Neural cell (in vitro differentiated cells): Measurements from ENCODE around the gene DYNLT4. TPM values are rescaled to one million over a fixed set of nuclear protein-coding genes. Genes with fewer than 3 reads are reported as not detected.

Experiments
- H2AFZ ChIP-seq: fragments of 200-600, 300-800 bp; sonication (generic), shearing (Covaris generic); 2 replicates; pipeline ENCODE4 v1.6.0; 2014; ENCODE audit warnings: low read depth, mild to moderate bottlenecking, antibody characterized with exemption, low read length, moderate library complexity
- H3F3A ChIP-seq: fragments of 200-600 bp; shearing (Covaris generic); 2 replicates; pipeline ENCODE4 v1.6.1; 2016; ENCODE audit warnings: mild to moderate bottlenecking, moderate library complexity, mixed read lengths, antibody characterized with exemption, low read length; ENCODE audit not compliant: insufficient read depth, poor library complexity, severe bottlenecking
- H3K27ac ChIP-seq: fragments of 200-600, 300-800 bp; sonication (generic), shearing (Covaris generic); 2 replicates; pipeline ENCODE4 v1.5.1; 2014; ENCODE audit warnings: mild to moderate bottlenecking, low read length, moderate library complexity
- H3K27me3 ChIP-seq: fragments of 300-800, 200-600 bp; sonication (generic), shearing (Covaris generic); 2 replicates; pipeline ENCODE4 v1.6.0; 2014; ENCODE audit warnings: mild to moderate bottlenecking, low read depth, low read length, moderate library complexity; ENCODE audit not compliant: insufficient read depth
- H3K36me3 ChIP-seq: fragments of 300-800, 200-600 bp; sonication (generic), shearing (Covaris generic); 2 replicates; pipeline ENCODE4 v1.5.1; 2014; ENCODE audit warnings: mild to moderate bottlenecking, antibody characterized with exemption, low read length, moderate library complexity; ENCODE audit not compliant: insufficient read depth
- H3K4me2 ChIP-seq: fragments of 300-800, 200-600 bp; sonication (generic), shearing (Covaris generic); 2 replicates; pipeline ENCODE4 v1.6.0; 2014; ENCODE audit warnings: mild to moderate bottlenecking, low read length
- H3K4me3 ChIP-seq: fragments of 300-800, 200-600 bp; sonication (generic), shearing (Covaris generic); 2 replicates; pipeline ENCODE4 v1.5.1; 2014; ENCODE audit warnings: mild to moderate bottlenecking, low read length, moderate library complexity
- H3K79me2 ChIP-seq: fragments of 200-600 bp; shearing (Covaris generic); replicated peaks from 2 replicates; pipeline ENCODE4 v1.6.0; 2014; ENCODE audit warnings: mild to moderate bottlenecking, low read length, moderate library complexity; ENCODE audit not compliant: insufficient read depth
- H3K9ac ChIP-seq: fragments of 300-800, 200-600 bp; sonication (generic), shearing (Covaris generic); 2 replicates; pipeline ENCODE4 v1.6.1; 2016; ENCODE audit warnings: mild to moderate bottlenecking, low read length, mixed read lengths
- H3K9me2 ChIP-seq: fragments of 200-600 bp; shearing (Covaris generic); 2 replicates; pipeline ENCODE4 v1.6.1; 2016; ENCODE audit warnings: mild to moderate bottlenecking, low read length, mixed read lengths; ENCODE audit not compliant: insufficient read depth
- H3K9me3 ChIP-seq: fragments of 200-600, 300-800 bp; sonication (generic), shearing (Covaris generic); 2 replicates; pipeline ENCODE4 v1.6.1; 2016; ENCODE audit warnings: mild to moderate bottlenecking, mixed run types, low read length, moderate library complexity, mixed read lengths
- H4K20me1 ChIP-seq: fragments of 200-600 bp; shearing (Covaris generic); 2 replicates; pipeline ENCODE4 v1.6.1; 2016; ENCODE audit warnings: mild to moderate bottlenecking, mixed run types; ENCODE audit not compliant: insufficient read depth
- EP300 ChIP-seq: fragments of 450-650 bp; conservative IDR thresholded peaks from 2 replicates; pipeline ENCODE4 v1.6.1; 2014; ENCODE audit warnings: antibody characterized with exemption, mild to moderate bottlenecking, moderate library complexity; ENCODE audit not compliant: poor library complexity, severe bottlenecking
- EZH2 ChIP-seq: fragments of 200-600, 300-800 bp; shearing (Covaris generic), sonication (generic); IDR thresholded peaks from 2 replicates; pipeline ENCODE4 v1.6.1; 2014; ENCODE audit warnings: antibody characterized with exemption, low read length, borderline replicate concordance, mild to moderate bottlenecking; ENCODE audit not compliant: insufficient read depth, poor library complexity, severe bottlenecking
- MXI1 ChIP-seq: fragments of 450-650 bp; conservative IDR thresholded peaks from 2 replicates; pipeline ENCODE4 v1.6.1; 2014; ENCODE audit warnings: antibody characterized with exemption, mild to moderate bottlenecking; ENCODE audit not compliant: poor library complexity, severe bottlenecking
- POLR2AphosphoS5 ChIP-seq: IDR thresholded peaks from 2 replicates; pipeline ENCODE4 v1.6.1; 2012
- RAD21 ChIP-seq: fragments of 450-650 bp; conservative IDR thresholded peaks from 2 replicates; pipeline ENCODE4 v1.6.1; 2014; ENCODE audit warnings: antibody characterized with exemption, mild to moderate bottlenecking, moderate library complexity
- REST ChIP-seq: IDR thresholded peaks from 2 replicates; pipeline ENCODE4 v1.6.1; 2012; ENCODE audit warnings: borderline replicate concordance
- SMC3 ChIP-seq: fragments of 450-650 bp; conservative IDR thresholded peaks from 2 replicates; pipeline ENCODE4 v1.6.1; 2014; ENCODE audit warnings: antibody characterized with exemption, mild to moderate bottlenecking, moderate library complexity; ENCODE audit not compliant: poor library complexity
- TAF1 ChIP-seq: IDR thresholded peaks from 2 replicates; pipeline ENCODE4 v1.6.1; 2012; ENCODE audit warnings: low read depth
- polyA minus RNA-seq: library from RNA; depleted of rRNA, polyadenylated mRNA; stranded (reverse); fragments of >200 nt; gene quantifications from 2 replicates; pipeline ENCODE4 v1.2.3, GENCODE V29; 2014
- polyA plus RNA-seq: library from polyadenylated mRNA; depleted of rRNA; stranded (reverse); fragments of >200 nt; gene quantifications from 2 replicates; pipeline ENCODE4 v1.2.3, GENCODE V29; 2014
- TF ChIP-seq, protein P1 (sequence below): fragments of 450-650 bp; IDR thresholded peaks from 2 replicates; pipeline ENCODE4 v1.5.1; 2014; ENCODE audit warnings: antibody characterized with exemption, mild to moderate bottlenecking, moderate library complexity; ENCODE audit not compliant: poor library complexity, severe bottlenecking

DYNLT4 gene
- polyA plus RNA-seq (not detected in 2 replicates), polyA minus RNA-seq (not detected in 2 replicates)

- no peak within 1 kb of the TSS for H3K9ac ChIP-seq
- no peak within 1 kb of the TSS for H3K4me2 ChIP-seq
- no peaks in the 10 kb centered on the region for H3K9me3 ChIP-seq
- H3F3A ChIP-seq: no peaks in the 10 kb centered on the region
- H3K4me3 ChIP-seq: no peak within 1 kb of the TSS
- no peak within 1 kb of the TSS for H2AFZ ChIP-seq
- H3K9me2 ChIP-seq: no peaks in the 10 kb centered on the region
- no peak within 1 kb of the TSS for H3K27ac ChIP-seq
- H4K20me1 ChIP-seq: no peaks in the 10 kb centered on the region
- TF ChIP-seq POLR2AphosphoS5 (no peak), EZH2 (no peak), REST (no peak), MXI1 (no peak), TAF1 (no peak), RAD21 (no peak), EP300 (no peak), SMC3 (no peak)
- TF ChIP-seq, protein P1, sequence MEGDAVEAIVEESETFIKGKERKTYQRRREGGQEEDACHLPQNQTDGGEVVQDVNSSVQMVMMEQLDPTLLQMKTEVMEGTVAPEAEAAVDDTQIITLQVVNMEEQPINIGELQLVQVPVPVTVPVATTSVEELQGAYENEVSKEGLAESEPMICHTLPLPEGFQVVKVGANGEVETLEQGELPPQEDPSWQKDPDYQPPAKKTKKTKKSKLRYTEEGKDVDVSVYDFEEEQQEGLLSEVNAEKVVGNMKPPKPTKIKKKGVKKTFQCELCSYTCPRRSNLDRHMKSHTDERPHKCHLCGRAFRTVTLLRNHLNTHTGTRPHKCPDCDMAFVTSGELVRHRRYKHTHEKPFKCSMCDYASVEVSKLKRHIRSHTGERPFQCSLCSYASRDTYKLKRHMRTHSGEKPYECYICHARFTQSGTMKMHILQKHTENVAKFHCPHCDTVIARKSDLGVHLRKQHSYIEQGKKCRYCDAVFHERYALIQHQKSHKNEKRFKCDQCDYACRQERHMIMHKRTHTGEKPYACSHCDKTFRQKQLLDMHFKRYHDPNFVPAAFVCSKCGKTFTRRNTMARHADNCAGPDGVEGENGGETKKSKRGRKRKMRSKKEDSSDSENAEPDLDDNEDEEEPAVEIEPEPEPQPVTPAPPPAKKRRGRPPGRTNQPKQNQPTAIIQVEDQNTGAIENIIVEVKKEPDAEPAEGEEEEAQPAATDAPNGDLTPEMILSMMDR: no peak
- no peaks in the 10 kb centered on the region for H3K27me3 ChIP-seq
- H3K79me2 ChIP-seq: no peaks in the 10 kb centered on the region
- no peaks in the 10 kb centered on the region for H3K36me3 ChIP-seq
These were observed at the start of gene DYNLT4 for GRCh38 chr1:44806704-44807363. Gene DYNLT4 (minus strand): TSS chr1:44807351. CDS start chr1:44806668, 683 bp downstream.

- no peaks in the 10 kb centered on the region for H3K9me2 ChIP-seq
- no peak overlapping the region for H2AFZ ChIP-seq
- no peak overlapping the region for H3K9ac ChIP-seq
- TF ChIP-seq EZH2 (no peak), RAD21 (no peak), SMC3 (no peak), POLR2AphosphoS5 (no peak), TAF1 (no peak), REST (no peak), MXI1 (no peak), EP300 (no peak)
- TF ChIP-seq, protein P1: no peak
- H3K9me3 ChIP-seq: no peaks in the 10 kb centered on the region
- H3K4me2 ChIP-seq: no peak overlapping the region
- H3K79me2 ChIP-seq: no peaks in the 10 kb centered on the region
- no peaks in the 10 kb centered on the region for H4K20me1 ChIP-seq
- H3K36me3 ChIP-seq: no peaks in the 10 kb centered on the region
- H3F3A ChIP-seq: no peaks in the 10 kb centered on the region
- H3K27me3 ChIP-seq: no peaks in the 10 kb centered on the region
- H3K4me3 ChIP-seq: no peak overlapping the region
- H3K27ac ChIP-seq: no peak overlapping the region
These were observed 48.6 kb upstream of the DYNLT4 start for GRCh38 chr1:44855742-44856141.
